CD4-positive, alpha-beta T cell treated with Interleukin-15 for 1 hour (primary cell): Measurements from ENCODE around the gene FOXI1.

Experiments used
- DNase-seq: peaks from one replicate; pipeline ENCODE4 v3.0.0-alpha.2; 2020

Gene FOXI1

DNA sequence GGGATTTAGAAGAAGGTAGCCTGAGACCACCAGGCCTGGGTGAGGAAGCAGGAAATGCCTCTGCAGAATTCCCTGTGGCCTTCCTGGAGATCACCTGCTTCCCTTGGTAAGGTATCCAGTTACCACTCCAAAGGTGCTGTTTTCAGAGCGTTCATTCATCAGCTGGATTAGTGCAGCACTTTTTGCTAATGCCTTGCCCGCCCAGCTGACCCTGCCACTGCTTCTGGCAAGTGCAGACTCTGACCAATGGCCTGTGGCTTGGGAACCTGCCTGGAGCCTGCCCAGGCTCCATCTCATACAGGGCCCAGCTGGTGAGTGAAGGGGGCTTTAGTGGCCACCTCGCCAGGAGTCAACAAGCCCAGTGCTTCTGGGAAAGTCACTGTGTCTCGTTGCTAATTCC, 48.6 kb downstream of the FOXI1 start:
- DNase-seq, result no peak

DNA sequence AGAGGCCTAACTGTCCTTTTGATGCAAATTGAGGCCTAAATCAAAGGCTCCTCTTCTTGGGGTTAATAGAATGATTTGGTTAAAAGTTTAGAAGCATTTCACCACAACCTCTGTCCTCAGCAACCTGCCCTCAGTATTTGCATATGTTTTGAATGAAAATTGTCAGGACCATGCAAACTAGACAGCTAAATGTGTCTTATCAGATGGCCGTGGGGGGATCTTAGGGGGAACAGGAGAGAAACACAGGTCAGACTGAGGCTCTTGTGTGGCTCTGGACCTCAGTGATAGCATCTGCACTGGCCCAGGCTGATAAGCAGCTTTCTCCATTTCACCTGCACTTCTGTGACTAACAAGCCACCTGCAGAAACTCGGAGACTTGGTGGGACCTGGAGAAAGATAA, 49.0 kb downstream of the FOXI1 start:
- DNase-seq, result no peak

- no peak for DNase-seq
Measured at GRCh38 chr5:170155771-170156170, 50.1 kb downstream of the FOXI1 start.

GRCh38 chr5:170159101-170159698, 53.5 kb downstream of the FOXI1 start:
- DNase-seq, result no peak
